Measurements from ENCODE around the gene FAM131A. TPM values are rescaled to one million over a fixed set of nuclear protein-coding genes. Genes with fewer than 3 reads are reported as not detected.

FAM131A gene
- 1 to 10 TPM; 2.4 to 6.5 (median 3.1) TPM for total RNA-seq
- long read RNA-seq, partial matches to known transcripts, result 0 of 1 reads
- long read RNA-seq, other reads (novel, unspliced or antisense), result 1 of 1 reads

DNA sequence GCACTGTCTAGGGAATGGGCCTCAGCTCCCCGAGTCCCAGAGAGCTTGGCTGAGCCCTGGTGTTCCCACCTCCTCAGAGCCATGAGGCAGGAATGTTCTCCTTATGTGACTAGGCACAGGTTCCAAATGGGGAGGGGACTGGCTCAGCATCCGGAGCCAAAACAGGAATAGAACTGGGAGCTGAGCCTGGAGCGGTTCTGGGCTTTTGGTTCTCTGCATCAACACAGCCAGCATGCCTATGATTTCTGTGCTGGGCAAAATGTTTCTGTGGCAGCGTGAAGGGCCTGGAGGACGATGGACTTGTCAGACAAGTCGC lies at the start of gene FAM131A:
TSS of gene FAM131A (plus strand) at position 202 of the 316 bp plus-strand sequence. CDS start at position 233, 31 bp downstream.
- intact Hi-C loops (cut with DNase I), result no loop called here
- ATAC-seq (no peak), DNase-seq (no peak)
- no peaks in the 10 kb centered on the region for H3K9me3 ChIP-seq
- 92% methylated on average over 3 of the region's 6 CpGs for WGBS (ENCODE audit: insufficient coverage, low coverage, low lambda C conversion rate, missing lambda C conversion rate)
- H3K36me3 ChIP-seq, result peaks cover 0 to 28% (median 16%) of the 10 kb centered on the region in 4 donors
- TF ChIP-seq POLR2A (IDR thresholded peaks at IDR 0.05), result no peak
- TF ChIP-seq, protein P1, sequence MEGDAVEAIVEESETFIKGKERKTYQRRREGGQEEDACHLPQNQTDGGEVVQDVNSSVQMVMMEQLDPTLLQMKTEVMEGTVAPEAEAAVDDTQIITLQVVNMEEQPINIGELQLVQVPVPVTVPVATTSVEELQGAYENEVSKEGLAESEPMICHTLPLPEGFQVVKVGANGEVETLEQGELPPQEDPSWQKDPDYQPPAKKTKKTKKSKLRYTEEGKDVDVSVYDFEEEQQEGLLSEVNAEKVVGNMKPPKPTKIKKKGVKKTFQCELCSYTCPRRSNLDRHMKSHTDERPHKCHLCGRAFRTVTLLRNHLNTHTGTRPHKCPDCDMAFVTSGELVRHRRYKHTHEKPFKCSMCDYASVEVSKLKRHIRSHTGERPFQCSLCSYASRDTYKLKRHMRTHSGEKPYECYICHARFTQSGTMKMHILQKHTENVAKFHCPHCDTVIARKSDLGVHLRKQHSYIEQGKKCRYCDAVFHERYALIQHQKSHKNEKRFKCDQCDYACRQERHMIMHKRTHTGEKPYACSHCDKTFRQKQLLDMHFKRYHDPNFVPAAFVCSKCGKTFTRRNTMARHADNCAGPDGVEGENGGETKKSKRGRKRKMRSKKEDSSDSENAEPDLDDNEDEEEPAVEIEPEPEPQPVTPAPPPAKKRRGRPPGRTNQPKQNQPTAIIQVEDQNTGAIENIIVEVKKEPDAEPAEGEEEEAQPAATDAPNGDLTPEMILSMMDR (IDR thresholded peaks at IDR 0.05), result no peak
- H3K4me3 ChIP-seq, result peak within 1 kb of the TSS; percentile 65 to 69 (median 68)
- peak within 1 kb of the TSS; percentile 70 to 91 (median 75) for H3K27ac ChIP-seq
- peaks cover 0 to 6% (median 0%) of the 10 kb centered on the region in 4 donors for H3K4me1 ChIP-seq
- no peaks in the 10 kb centered on the region for H3K27me3 ChIP-seq

DNA sequence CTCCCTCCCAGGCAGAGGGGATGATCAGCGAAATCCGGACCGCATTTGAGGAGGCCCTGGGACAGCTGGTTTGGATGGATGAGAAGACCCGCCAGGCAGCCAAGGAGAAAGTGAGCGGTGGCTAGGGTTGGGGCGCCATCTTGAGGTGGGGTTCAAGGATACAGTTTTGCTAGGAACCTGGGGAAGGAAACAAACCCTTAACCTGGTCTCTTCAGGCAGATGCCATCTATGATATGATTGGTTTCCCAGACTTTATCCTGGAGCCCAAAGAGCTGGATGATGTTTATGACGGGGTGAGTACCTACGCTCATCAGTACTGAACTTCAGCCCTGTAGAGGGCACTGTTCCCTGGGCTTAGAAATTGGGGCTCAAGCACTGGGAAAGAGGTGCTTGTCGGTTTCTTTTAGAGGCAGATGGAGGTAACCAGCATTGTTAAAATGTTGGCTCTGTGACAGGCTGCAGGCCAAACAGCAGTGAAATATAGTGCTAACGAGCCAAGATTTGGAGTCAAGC lies 47.9 kb upstream of the FAM131A start:
- TF ChIP-seq, protein P1 (IDR thresholded peaks at IDR 0.05), result peak; percentile 50 to 64 (median 54)
- no peak for TF ChIP-seq POLR2A (IDR thresholded peaks at IDR 0.05)
- H3K27ac ChIP-seq, result no peak overlapping the region
- H3K36me3 ChIP-seq, result no peaks in the 10 kb centered on the region
- no peaks in the 10 kb centered on the region for H3K27me3 ChIP-seq
- ATAC-seq (peak; percentile 73 to 80 (median 76)), DNase-seq (peak in 2 of 3 donors; percentile 38 to 66)
- WGBS (ENCODE audit: insufficient coverage, low coverage, low lambda C conversion rate, missing lambda C conversion rate), result 3% methylated on average over 10 of the region's 10 CpGs
- no peak overlapping the region for H3K4me3 ChIP-seq
- H3K9me3 ChIP-seq, result no peaks in the 10 kb centered on the region
- intact Hi-C loops (cut with DNase I), result loop anchor here in 1 of 2 donors (10.0 kb wide), 1 partner anchor 395 kb away; no protein-coding TSS in a partner anchor
- H3K4me1 ChIP-seq, result no peaks in the 10 kb centered on the region

- Histone ChIP-seq H3K4me1 (no peaks in the 10 kb centered on the region), H3K9me3 (no peaks in the 10 kb centered on the region)
These were observed 47.1 kb upstream of the FAM131A start for GRCh38 chr3:184290331-184290730.

DNA sequence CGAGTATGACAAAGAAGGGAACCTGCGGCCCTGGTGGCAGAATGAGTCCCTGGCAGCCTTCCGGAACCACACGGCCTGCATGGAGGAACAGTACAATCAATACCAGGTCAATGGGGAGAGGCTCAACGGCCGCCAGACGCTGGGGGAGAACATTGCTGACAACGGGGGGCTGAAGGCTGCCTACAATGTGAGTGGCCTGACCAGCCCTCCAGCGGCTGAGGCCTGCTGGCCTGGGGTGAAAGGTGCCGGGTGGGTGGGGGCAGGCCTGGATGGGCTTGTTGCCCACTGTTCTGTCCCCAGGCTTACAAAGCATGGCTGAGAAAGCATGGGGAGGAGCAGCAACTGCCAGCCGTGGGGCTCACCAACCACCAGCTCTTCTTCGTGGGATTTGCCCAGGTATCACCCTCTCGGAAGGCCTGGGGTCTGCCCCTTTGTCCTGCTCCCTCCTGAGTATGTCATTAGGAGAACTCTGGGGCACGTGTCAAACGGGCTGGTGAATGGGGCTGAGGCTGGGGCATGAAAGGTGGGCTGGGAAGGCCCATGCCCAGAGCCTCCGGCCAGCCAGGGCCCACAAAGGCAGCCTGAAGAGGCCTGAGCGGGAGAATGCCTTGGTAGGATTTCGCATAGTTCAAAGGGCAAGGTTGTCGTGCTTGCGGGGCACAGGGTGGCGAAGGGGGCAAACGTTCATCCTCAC lies 46.2 kb upstream of the FAM131A start:
- Histone ChIP-seq H3K9me3 (no peaks in the 10 kb centered on the region), H3K4me3 (no peak overlapping the region), H3K36me3 (no peaks in the 10 kb centered on the region), H3K4me1 (no peaks in the 10 kb centered on the region), H3K27me3 (no peaks in the 10 kb centered on the region), H3K27ac (no peak overlapping the region)
- ATAC-seq (no peak), DNase-seq (no peak)
- 63% methylated on average over 12 of the region's 22 CpGs for WGBS (ENCODE audit: insufficient coverage, low coverage, low lambda C conversion rate, missing lambda C conversion rate)
- intact Hi-C loops (cut with DNase I), result loop anchor here in 1 of 2 donors (10.0 kb wide), 1 partner anchor 396 kb away; no protein-coding TSS in a partner anchor
- TF ChIP-seq POLR2A (IDR thresholded peaks at IDR 0.05), result no peak
- TF ChIP-seq, protein P1 (IDR thresholded peaks at IDR 0.05), result no peak

More at GRCh38 chr3:184290331-184290730, 47.1 kb upstream of the FAM131A start:
- WGBS (ENCODE audit: insufficient coverage, low coverage, low lambda C conversion rate, missing lambda C conversion rate), result 50% methylated on average over 2 of the region's 10 CpGs
- no peak for ATAC-seq
- Histone ChIP-seq H3K27me3 (no peaks in the 10 kb centered on the region), H3K27ac (no peak overlapping the region), H3K36me3 (no peaks in the 10 kb centered on the region), H3K4me3 (no peak overlapping the region)
- TF ChIP-seq, protein P1 (IDR thresholded peaks at IDR 0.05), result no peak
- TF ChIP-seq POLR2A (IDR thresholded peaks at IDR 0.05), result no peak
- no peak for DNase-seq
- intact Hi-C loops (cut with DNase I), result loop anchor here in 1 of 2 donors (10.0 kb wide), 1 partner anchor 396 kb away; no protein-coding TSS in a partner anchor

All from right lobe of liver (tissue), 6 donors.